Mesothelial cell of epicardium (in vitro differentiated cells): ENCODE measurements around the gene CNRIP1. TPM values are rescaled to one million over a fixed set of nuclear protein-coding genes. Genes with fewer than 3 reads are reported as not detected.

ENCODE experiments used
- DNase-seq, 2 experiments: peaks; one replicate each; pipeline ENCODE4 v3.0.0; 2021; ENCODE audit warnings: low spot score in 2 of 2; ENCODE audit not compliant: unreplicated experiment in 2 of 2
- H3K27ac Mint-ChIP-seq: 2 replicates; pipeline ENCODE4 v1.8.0; 2021; ENCODE audit warnings: mixed read lengths
- H3K27me3 Mint-ChIP-seq: 2 replicates; pipeline ENCODE4 v1.8.0; 2021; ENCODE audit warnings: low read depth, mixed read lengths
- H3K36me3 Mint-ChIP-seq: 2 replicates; pipeline ENCODE4 v1.8.0; 2021; ENCODE audit warnings: mixed read lengths
- H3K4me1 Mint-ChIP-seq: 2 replicates; pipeline ENCODE4 v1.8.0; 2021; ENCODE audit warnings: mixed read lengths
- H3K4me3 Mint-ChIP-seq: 2 replicates; pipeline ENCODE4 v1.8.0; 2021; ENCODE audit warnings: mild to moderate bottlenecking, moderate library complexity, mixed read lengths
- H3K9me3 Mint-ChIP-seq: 2 replicates; pipeline ENCODE4 v1.8.0; 2021; ENCODE audit warnings: mixed read lengths
- CTCF ChIP-seq: fragments of 200-600 bp; sonication (generic); IDR thresholded peaks from one replicate; pipeline ENCODE4 v1.5.0; 2021; ENCODE audit warnings: antibody characterized with exemption; ENCODE audit not compliant: unreplicated experiment
- total RNA-seq: library from RNA; stranded (reverse); gene quantifications from 3 replicates; pipeline ENCODE4 v1.2.1, GENCODE V29; 2021

The CNRIP1 gene
- total RNA-seq, 1 donor from 2014 or later: 4.9 TPM

DNA sequence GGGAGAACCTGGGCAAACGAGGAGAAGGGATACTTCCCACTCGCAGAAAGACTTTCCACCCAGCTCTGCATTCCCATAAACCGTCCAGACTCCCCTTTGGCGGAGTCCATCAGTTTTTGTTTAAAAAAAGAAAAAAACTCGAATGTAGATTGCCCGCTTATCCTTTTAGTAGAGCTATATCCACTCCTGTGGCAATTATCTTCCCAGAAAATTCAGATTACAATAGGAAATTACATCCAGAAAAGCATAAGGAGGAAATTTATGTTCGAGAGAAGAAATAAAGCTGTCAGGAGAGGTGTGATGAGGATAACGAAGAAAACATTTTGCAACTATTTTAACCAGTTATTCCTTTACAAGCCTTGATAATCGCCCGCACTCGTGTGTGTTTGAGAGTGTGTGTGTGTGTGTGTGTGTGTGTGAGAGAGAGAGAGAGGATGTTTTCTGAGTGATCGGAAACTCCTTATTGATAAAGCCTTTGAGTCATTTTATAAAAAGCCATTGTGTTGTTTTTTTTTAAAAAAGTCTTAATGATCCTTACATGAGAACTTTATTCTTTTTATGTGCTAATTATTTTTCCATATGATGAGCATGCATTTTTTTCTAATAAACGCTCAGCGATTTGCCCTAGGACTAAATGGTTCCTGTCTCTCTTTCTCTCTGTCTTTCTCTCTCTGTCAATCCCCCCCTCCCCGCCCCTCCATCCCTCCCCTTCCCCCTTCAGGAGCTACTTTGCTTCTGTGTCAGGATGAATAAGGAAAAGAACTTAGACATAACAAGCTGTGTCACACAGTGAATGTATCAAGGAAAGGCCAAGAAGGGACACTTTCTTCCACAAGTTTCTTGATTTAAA is 66.3 kb downstream of the CNRIP1 start:
- Mint-ChIP-seq H3K9me3 (no peaks in the 10 kb centered on the region), H3K36me3 (no peaks in the 10 kb centered on the region), H3K27ac (peak overlapping the region; percentile 99), H3K4me3 (peak overlapping the region; percentile 95), H3K4me1 (peaks cover 23% of the 10 kb centered on the region), H3K27me3 (no peaks in the 10 kb centered on the region)
- TF ChIP-seq CTCF: no peak
- no peak for DNase-seq

- H3K36me3 Mint-ChIP-seq: no peaks in the 10 kb centered on the region
- peaks cover 23% of the 10 kb centered on the region for H3K4me1 Mint-ChIP-seq
- no peak for TF ChIP-seq CTCF
- peak; percentile 89 to 94 for DNase-seq
- H3K27ac Mint-ChIP-seq: peak within 1 kb of the TSS; percentile 99
- no peaks in the 10 kb centered on the region for H3K27me3 Mint-ChIP-seq
- no peaks in the 10 kb centered on the region for H3K9me3 Mint-ChIP-seq
- peak within 1 kb of the TSS; percentile 95 for H3K4me3 Mint-ChIP-seq
Measured at GRCh38 chr2:68252400-68253218, 67.1 kb downstream of the CNRIP1 start, which contains the start of gene PPP3R1. TSS of gene PPP3R1 (minus strand) at chr2:68252532. CDS start at chr2:68252127, 405 bp downstream.

- H3K4me1 Mint-ChIP-seq: peaks cover 23% of the 10 kb centered on the region
- no peaks in the 10 kb centered on the region for H3K36me3 Mint-ChIP-seq
- TF ChIP-seq CTCF: no peak
- no peaks in the 10 kb centered on the region for H3K9me3 Mint-ChIP-seq
- peak; percentile 36 to 67 for DNase-seq
- H3K27me3 Mint-ChIP-seq: no peaks in the 10 kb centered on the region
- H3K4me3 Mint-ChIP-seq: peak overlapping the region; percentile 95
- peak overlapping the region; percentile 96 for H3K27ac Mint-ChIP-seq
Measured at GRCh38 chr2:68251855-68252399, 67.8 kb downstream of the CNRIP1 start.

GRCh38 chr2:68251187-68251854 is 68.4 kb downstream of the CNRIP1 start:
- peak overlapping the region; percentile 95 for H3K27ac Mint-ChIP-seq
- no peaks in the 10 kb centered on the region for H3K27me3 Mint-ChIP-seq
- H3K4me1 Mint-ChIP-seq: peaks cover 23% of the 10 kb centered on the region
- peak overlapping the region; percentile 79 for H3K4me3 Mint-ChIP-seq
- H3K36me3 Mint-ChIP-seq: no peaks in the 10 kb centered on the region
- TF ChIP-seq CTCF: peak; percentile 76
- DNase-seq: peak; percentile 36 to 56
- H3K9me3 Mint-ChIP-seq: no peaks in the 10 kb centered on the region

DNA sequence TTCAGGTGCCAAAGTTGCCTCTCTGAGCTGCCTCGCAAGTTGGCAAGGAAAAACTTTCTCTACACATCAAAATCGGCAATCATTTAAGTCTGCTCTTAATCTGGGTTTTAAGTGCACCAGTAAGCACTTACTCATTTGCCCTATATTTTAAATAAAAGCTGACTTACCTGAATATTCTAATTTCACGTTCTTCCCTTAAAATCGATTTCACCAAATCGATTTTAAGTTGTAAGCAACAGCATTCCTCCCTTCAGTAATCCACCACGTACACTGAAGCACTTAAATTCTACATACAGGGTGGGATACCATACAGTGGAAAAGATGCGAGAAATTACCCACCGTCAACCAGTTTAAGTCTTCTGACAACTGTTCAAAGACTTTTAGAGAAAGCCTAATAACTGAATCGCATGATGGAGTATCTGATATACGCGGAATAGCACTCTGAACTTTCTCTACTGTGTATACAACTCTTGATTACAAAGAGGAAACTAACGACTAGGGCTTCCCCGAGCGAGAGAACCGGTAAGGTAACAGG is 69.0 kb downstream of the CNRIP1 start:
- peak overlapping the region; percentile 95 for H3K27ac Mint-ChIP-seq
- no peaks in the 10 kb centered on the region for H3K27me3 Mint-ChIP-seq
- H3K4me3 Mint-ChIP-seq: peak overlapping the region; percentile 79
- H3K36me3 Mint-ChIP-seq: no peaks in the 10 kb centered on the region
- peaks cover 23% of the 10 kb centered on the region for H3K4me1 Mint-ChIP-seq
- DNase-seq: no peak
- no peaks in the 10 kb centered on the region for H3K9me3 Mint-ChIP-seq
- no peak for TF ChIP-seq CTCF
